Measurements from ENCODE around the gene PHLDA2.

Gene PHLDA2

GRCh38 chr11:2928605-2929530 lies at the start of gene PHLDA2:
Gene PHLDA2, minus strand, starts transcription at chr11:2929420. Its CDS starts 56 bp downstream, at chr11:2929364.
- peak in 1 of 2 donors; percentile 47 for DNase-seq (ENCODE audit: low read depth in 2 of 2)

- DNase-seq (ENCODE audit: low read depth in 2 of 2) = no peak
Observed at GRCh38 chr11:2977113-2977512, 47.9 kb upstream of the PHLDA2 start.

GRCh38 chr11:2976294-2977063 lies 47.3 kb upstream of the PHLDA2 start:
- DNase-seq (ENCODE audit: low read depth in 2 of 2) = no peak

DNA sequence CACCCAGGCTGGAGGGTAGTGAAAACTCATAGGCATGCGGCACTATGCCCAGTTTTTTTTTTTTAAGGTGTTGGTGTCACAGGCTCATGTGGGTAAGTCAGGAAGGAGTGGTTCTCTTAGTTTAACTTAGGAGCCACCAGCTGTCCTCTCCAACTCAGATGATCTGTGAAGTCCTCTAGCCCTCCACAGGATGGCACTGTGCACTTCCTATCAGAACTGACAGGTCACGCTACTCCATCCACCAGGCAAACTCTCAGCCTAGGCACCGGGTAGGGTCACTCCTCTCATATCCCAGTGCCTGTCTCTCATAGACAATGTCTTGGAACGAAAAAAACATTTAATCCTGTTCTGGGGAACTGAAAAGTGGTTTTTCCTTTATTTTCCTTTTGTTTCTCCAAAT lies 46.4 kb upstream of the PHLDA2 start:
- peak in 1 of 2 donors; percentile 24 for DNase-seq (ENCODE audit: low read depth in 2 of 2)

DNA sequence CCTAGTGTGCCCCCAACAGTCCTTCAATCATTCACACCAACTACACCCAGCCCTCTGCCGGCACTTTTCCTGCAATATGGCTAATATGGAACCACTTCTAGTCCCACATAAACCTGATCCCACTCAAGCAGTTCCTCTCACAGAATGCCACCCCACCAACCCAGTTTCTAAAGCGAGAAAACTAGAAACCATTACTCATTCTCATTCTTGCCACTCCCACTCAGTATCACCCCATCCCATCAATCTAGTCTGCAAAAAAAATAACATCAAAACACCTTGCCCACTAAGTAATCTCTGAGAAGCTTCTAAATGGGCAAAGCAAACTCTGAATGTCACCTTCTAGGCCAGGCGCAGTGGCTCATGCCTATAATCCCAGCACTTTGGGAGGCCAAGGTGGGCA lies 45.1 kb upstream of the PHLDA2 start:
- no peak for DNase-seq (ENCODE audit: low read depth in 2 of 2)

GRCh38 chr11:2968341-2968900 lies 39.2 kb upstream of the PHLDA2 start:
- DNase-seq (ENCODE audit: low read depth in 2 of 2) = no peak

DNA sequence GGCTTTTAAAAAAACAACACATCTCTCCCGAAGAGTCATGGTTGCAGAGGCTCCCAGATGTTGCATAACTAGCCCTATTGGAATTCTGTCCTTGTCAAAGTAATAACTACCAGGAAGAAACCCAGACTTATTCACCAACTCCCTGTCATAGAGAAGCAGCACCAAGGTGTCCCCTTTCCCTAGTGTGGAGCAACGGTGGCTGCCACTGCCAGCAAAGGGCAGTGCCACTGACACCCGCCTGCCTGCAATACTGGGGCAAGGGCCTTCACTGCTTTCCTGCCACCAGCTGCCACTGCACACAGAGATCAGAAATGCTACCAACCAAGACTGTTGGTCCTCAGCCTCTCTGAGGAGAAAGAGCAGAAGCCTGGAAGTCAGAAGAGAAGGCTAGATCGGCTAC lies 35.6 kb upstream of the PHLDA2 start:
- no peak for DNase-seq (ENCODE audit: low read depth in 2 of 2)

DNA sequence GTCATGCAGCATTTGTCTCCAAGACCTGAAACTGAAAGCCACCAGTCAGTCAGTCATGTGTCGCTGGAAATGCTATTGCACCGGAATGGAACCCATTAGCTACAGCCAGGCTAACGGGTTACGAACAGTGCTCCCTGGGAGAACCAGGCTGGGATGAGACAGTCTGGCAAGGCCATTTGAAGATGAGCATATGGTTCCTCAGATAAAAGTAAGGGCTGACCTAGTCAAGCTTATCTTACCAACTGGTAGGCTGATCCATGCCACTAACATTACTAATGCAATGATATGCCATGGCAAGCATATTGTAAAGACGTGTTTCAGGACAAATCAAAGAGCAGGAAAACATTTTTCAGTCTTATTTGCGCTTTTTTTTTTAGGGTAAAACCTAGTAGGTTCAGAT lies 34.5 kb upstream of the PHLDA2 start:
- DNase-seq (ENCODE audit: low read depth in 2 of 2) = no peak

GRCh38 chr11:2963112-2963754 lies 34.0 kb upstream of the PHLDA2 start:
- no peak for DNase-seq (ENCODE audit: low read depth in 2 of 2)

DNA sequence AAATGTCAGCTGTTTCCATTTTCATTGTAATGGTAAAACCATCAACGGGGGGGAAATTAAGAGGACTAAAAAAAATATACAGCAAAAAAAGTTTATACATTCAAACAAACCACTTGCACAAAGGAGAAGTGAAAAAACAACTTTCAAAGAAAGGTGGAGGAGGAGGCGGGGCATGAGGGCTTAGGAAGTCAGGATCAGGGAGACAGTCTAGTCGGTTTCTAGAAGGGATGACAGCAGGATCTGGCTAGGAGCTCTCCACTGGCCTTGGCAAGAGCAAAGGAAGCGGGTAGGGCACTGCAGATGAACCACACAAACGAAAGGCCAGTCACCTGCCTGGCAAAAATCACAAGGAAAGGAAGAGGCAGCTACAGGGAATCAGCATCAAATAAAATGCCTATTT lies 31.9 kb upstream of the PHLDA2 start:
- no peak for DNase-seq (ENCODE audit: low read depth in 2 of 2)

DNA sequence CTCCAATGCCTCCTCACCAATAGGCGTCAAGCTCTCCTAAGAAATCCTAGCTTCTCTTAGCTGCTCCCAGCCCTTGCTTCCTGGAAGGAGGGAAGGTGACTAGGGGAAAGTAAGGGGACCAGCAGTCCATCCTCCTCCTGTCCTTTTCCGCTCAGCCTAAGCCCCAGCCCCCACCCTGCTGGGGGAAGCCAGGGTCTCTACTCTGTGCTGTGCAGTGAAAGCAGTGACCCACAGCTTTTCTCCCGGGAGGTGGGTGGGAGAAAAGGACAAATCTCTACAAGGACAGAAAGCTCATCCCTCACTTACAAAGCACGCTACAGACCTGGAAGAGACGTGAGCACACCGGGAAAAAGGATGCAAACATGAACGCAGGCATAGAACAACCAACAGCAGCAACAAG lies 30.9 kb upstream of the PHLDA2 start:
- no peak for DNase-seq (ENCODE audit: low read depth in 2 of 2)

DNA sequence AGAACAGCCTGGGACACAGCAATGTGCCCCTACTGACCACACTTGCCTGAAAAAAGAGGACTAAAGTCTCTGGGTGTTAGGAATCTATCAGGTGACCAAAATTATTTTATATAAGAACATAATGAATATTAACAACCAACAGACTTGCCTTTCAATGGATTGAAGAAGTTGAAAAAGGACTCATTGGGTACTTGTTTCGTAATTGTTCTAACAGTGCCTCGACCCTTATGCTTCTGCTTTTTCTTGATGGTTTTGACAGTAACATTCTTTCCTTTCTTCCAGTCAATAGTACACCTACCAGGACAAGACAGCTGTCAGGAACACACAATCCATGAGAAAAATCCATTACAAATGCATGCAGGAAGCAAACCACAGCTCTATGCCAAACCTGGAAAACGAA lies 29.0 kb upstream of the PHLDA2 start:
- no peak for DNase-seq (ENCODE audit: low read depth in 2 of 2)

DNA sequence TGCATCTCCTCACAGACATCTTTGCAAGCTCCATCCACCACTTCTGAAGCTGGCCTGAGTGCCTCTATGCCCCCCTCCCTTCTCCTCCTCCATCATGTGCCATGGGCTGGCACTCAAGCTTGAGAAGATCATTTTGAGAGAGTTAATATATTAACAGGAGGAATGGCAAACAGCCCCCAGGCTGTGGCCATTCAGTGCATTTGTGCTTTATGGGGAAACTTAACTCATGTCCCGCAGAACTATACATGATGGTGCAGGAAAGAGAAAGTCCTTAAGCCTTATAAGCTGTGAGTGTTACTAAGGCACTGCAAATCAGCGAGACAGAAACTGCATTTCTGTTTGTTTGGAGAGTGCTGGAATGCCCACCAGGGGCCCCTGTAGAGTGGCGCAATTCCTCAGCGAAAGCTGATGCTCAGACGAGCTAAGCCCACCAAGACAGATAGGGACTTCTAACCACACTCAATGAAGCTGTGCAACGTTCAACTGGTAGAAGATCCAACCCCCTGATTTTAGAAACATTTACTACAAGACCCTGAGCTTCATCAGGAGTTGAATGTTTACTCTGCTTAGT lies 26.8 kb upstream of the PHLDA2 start:
- DNase-seq (ENCODE audit: low read depth in 2 of 2) = no peak

DNA sequence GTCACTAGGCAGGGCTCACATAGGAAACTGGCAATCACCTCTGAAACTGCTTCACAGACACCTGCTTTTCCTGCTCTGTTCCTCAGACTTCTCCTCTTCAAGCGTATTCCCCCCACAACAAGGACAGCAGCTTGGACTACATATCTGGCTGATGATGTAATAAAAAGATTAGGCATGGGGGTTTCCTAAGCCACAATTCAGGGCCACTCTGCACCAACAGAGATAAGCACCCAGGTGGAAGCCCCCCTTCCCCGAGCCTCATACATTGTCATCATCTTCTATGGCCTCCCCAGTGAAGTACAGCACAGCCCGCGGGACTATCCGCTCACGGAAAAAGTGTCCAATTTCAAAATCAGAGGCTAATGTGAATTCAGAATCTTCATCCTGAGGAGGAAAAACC lies 25.0 kb upstream of the PHLDA2 start:
- DNase-seq (ENCODE audit: low read depth in 2 of 2) = no peak

GRCh38 chr11:2952290-2952689 lies 23.1 kb upstream of the PHLDA2 start:
- no peak for DNase-seq (ENCODE audit: low read depth in 2 of 2)

- DNase-seq (ENCODE audit: low read depth in 2 of 2) = no peak
Observed at GRCh38 chr11:2951231-2952110, 22.3 kb upstream of the PHLDA2 start.

DNA sequence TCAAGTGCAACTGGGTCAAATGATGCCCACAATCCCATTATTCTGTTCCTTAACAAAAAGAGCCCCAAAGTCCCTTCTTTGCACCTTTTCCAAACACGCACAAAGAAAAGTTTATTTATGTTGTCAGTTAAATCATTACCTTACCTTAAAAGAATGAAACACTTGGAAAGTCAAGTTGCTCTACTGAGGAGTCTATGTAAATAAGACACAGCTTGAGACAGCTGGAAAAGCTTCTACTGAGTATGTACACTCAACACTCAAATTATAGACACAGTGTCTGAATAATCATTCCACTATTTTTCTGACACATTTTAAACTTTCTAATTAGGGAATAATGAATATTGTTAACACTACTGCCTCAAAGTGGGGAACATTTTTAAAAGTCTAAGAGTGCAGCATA lies 21.6 kb upstream of the PHLDA2 start:
- DNase-seq (ENCODE audit: low read depth in 2 of 2) = no peak

GRCh38 chr11:2949920-2950319 lies 20.7 kb upstream of the PHLDA2 start:
- no peak for DNase-seq (ENCODE audit: low read depth in 2 of 2)

DNA sequence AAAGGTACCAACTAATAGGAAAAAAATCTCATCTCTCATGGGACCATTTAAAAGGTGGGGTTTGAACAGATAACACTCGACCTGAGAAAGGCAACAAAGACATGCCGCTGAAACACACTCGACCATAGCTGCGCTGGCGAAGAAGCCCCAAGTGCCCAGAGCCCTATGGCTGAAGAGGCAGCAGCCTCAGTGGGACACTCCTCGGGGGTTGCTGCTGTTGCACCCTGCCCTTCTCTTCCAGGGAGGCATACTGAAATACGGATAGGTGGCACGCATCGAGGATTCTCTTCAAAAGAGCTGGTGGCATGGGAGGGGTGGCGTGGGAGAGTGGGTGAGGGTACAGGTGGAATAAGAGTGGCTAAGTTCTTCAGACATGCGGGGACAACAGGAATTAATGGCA lies 18.5 kb upstream of the PHLDA2 start:
- DNase-seq (ENCODE audit: low read depth in 2 of 2) = no peak

GRCh38 chr11:2945757-2946287 lies 16.6 kb upstream of the PHLDA2 start:
- no peak for DNase-seq (ENCODE audit: low read depth in 2 of 2)

Data from stimulated activated CD4-positive, alpha-beta T cell treated with anti-CD3 and anti-CD28 coated beads, Interleukin-1b, Interleukin-23, amount 100 ng/mL, for 4 hours (primary cell).